Measurements from ENCODE around the gene NCS1.
A peak's percentile ranks its signal among the peaks of the same experiment; 100 is the strongest.
"Not testable (repeated sequence)": the region's sequence is repeated elsewhere in the genome, so short reads cannot be mapped to it uniquely, and the experiment has no call there.

Gene NCS1

GRCh38 chr9:130240410-130241197 is 68.4 kb downstream of the NCS1 start:
- DNase-seq: peak; percentile 85

GRCh38 chr9:130241198-130241535 is 69.0 kb downstream of the NCS1 start:
- no peak for DNase-seq

GRCh38 chr9:130242270-130243014 is 70.2 kb downstream of the NCS1 start:
- no peak for DNase-seq

- peak; percentile 21 for DNase-seq
Observed at GRCh38 chr9:130243015-130243881, 71.0 kb downstream of the NCS1 start.

GRCh38 chr9:130243882-130244170 is 71.6 kb downstream of the NCS1 start:
- no peak for DNase-seq

GRCh38 chr9:130244548-130245165 is 72.5 kb downstream of the NCS1 start:
- DNase-seq: no peak

GRCh38 chr9:130245474-130245873 is 73.3 kb downstream of the NCS1 start:
- DNase-seq: no peak

GRCh38 chr9:130246126-130246525 is 73.9 kb downstream of the NCS1 start:
- DNase-seq: no peak

- DNase-seq: no peak
Observed at GRCh38 chr9:130254747-130255630, 82.8 kb downstream of the NCS1 start.

- no peak for DNase-seq
Observed at GRCh38 chr9:130255631-130256134, 83.5 kb downstream of the NCS1 start.

- no peak for DNase-seq
Observed at GRCh38 chr9:130256644-130257043, 84.4 kb downstream of the NCS1 start.

- DNase-seq: not testable (repeated sequence)
Observed at GRCh38 chr9:130258137-130258536, 85.9 kb downstream of the NCS1 start.

- no peak for DNase-seq
Observed at GRCh38 chr9:130259044-130259443, 86.8 kb downstream of the NCS1 start.

GRCh38 chr9:130260816-130261765 is 88.9 kb downstream of the NCS1 start:
- DNase-seq: no peak

- peak; percentile 47 for DNase-seq
Observed at GRCh38 chr9:130262061-130262745, 90.0 kb downstream of the NCS1 start.

- DNase-seq: no peak
Observed at GRCh38 chr9:130262771-130263170, 90.6 kb downstream of the NCS1 start.

GRCh38 chr9:130263601-130264413 is 91.6 kb downstream of the NCS1 start:
- DNase-seq: peak; percentile 17

GRCh38 chr9:130264414-130265350 is 92.5 kb downstream of the NCS1 start:
- DNase-seq: no peak
